Ovary (tissue), 3 donors: Measurements from ENCODE around the gene KIFC1.

Source experiments
- CTCF ChIP-seq, 3 donors: fragments of 450-650 bp in 2 of 3; fragments of 200-600 bp in 1 of 3; IDR thresholded peaks; one replicate each; pipeline versions ENCODE4 v1.5.1 to v1.8.0; 2016 to 2022; ENCODE audit warnings: antibody characterized with exemption in 3 of 3, mild to moderate bottlenecking in 1 of 3
- EP300 ChIP-seq: sonication (generic); formaldehyde crosslinking; IDR thresholded peaks from one replicate; pipeline ENCODE4 v1.6.1; 2017; ENCODE audit warnings: antibody characterized with exemption
- donor health status: DM: no; HTN: no; CAD: no.

GRCh38 chr6:33458676-33459075 is 67.1 kb downstream of the KIFC1 start:
- TF ChIP-seq EP300 (no peak), CTCF (IDR thresholded peaks at IDR 0.05) (no peak)
